GM19467 (cell line): ENCODE results near the gene TMEM223.
"Not testable (repeated sequence)": the region's sequence is repeated elsewhere in the genome, so short reads cannot be mapped to it uniquely, and the experiment has no call there.

ENCODE experiments used
- ATAC-seq: cut with Tn5 transposase; IDR thresholded peaks from one replicate; pipeline ENCODE4 v1.9.1; 2021; ENCODE audit warnings: mild to moderate bottlenecking, moderate library complexity; ENCODE audit not compliant: unreplicated experiment

Gene TMEM223, protein sequence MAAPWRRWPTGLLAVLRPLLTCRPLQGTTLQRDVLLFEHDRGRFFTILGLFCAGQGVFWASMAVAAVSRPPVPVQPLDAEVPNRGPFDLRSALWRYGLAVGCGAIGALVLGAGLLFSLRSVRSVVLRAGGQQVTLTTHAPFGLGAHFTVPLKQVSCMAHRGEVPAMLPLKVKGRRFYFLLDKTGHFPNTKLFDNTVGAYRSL

DNA sequence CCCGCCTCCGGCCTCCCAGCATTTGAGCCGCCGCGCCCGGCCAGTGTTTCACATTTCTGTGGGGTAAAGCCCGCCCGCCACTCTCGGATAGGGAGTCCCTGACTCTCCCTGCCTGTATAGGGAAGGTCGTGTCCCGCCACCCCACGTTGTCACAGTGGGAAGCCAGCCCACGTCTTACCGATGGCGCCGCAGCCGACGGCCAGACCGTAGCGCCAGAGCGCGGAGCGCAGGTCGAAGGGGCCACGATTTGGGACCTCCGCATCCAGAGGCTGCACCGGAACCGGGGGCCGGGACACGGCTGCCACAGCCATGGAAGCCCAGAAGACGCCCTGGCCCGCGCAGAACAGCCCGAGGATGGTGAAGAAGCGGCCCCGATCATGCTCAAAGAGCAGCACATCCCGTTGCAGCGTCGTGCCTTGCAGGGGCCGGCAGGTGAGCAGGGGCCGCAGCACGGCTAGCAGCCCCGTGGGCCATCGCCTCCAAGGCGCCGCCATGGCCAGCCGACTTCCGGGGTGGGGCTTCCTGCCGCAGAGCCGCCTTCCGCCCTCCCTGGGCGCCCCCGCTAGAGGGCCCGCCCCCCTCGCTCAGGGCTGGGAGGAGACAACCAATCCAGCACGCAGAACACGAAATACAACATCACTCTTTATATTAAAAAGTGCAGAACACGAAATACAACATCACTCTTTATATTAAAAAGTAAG, at the start of gene TMEM223:
Gene TMEM223, minus strand, starts transcription at position 506 of the 701 bp plus-strand sequence. Its CDS starts 12 bp downstream, at position 494.
- peak; percentile 66 for ATAC-seq

GRCh38 chr11:62840721-62841360, 49.0 kb upstream of the TMEM223 start:
- not testable (repeated sequence) for ATAC-seq

GRCh38 chr11:62839050-62839945, 47.5 kb upstream of the TMEM223 start, which contains the start of gene WDR74:
Gene WDR74, minus strand, starts transcription at chr11:62839590. Its CDS starts 20 bp downstream, at chr11:62839570.
- peak; percentile 49 for ATAC-seq

DNA sequence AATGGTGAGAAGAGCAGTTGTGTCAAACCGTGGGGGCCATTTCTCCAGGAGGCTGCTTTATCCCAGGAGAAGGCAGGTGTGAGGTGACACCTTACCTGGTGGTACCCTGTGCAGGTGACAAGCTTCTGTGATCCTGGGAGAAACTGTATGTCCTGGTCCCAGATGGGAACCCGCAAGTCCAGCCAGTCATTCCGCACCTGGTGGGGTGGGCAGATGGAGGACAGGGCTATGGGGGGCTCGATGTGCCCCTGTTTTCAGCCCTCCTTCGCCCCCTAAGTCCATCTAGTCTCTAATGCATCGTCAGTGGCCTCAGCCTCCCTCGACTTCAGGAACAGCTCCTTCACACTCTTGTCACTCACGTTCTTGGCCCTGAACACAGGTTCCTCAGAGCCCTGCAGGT, 43.5 kb upstream of the TMEM223 start:
- ATAC-seq = no peak

DNA sequence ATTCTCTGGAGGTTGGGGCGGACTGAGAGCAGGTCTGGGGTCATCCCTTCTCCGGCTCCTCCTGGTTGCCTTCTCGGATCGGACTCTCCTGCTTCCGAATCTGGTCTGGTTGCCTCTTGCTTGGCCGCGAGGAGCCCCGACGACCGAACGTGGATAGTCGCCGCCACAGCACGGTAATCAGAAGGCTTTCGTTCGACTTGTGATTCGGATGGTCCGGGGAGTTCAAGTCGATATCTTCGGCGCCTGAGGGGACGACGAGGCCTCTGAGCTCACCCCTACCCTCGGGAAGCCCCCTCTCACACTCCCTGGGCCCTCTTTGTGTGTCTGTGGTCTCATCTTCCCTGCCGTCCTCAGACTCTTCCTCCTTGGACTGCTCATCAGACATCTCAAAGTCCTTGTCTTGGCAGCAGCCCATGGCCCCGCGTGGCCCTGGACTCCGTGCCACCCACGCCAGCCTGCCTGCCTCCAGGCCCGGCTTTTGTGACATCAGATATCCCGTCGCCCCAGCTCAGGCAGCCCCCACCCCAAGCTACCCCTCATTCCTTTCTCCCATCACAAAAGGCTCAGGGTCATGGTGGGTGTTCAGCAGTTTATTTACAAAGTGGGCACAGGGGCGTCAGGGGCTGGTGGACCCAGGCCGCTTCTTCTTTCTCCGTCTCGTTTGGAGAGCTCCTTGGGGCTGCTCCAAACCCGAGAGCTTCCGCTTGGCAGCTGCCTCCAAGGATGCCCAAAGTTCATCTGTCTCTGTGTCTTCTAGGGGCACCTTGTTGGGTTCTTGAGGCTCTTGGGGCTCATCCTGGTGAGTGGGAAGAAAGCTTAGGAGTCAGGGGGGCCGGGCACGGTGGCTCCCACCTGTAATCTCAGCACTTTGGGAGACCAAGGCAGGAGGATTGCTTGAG, 40.8 kb upstream of the TMEM223 start, which contains the start of gene TEX54:
Gene TEX54, minus strand, starts transcription at position 506 of the 899 bp plus-strand sequence.
- ATAC-seq = no peak

DNA sequence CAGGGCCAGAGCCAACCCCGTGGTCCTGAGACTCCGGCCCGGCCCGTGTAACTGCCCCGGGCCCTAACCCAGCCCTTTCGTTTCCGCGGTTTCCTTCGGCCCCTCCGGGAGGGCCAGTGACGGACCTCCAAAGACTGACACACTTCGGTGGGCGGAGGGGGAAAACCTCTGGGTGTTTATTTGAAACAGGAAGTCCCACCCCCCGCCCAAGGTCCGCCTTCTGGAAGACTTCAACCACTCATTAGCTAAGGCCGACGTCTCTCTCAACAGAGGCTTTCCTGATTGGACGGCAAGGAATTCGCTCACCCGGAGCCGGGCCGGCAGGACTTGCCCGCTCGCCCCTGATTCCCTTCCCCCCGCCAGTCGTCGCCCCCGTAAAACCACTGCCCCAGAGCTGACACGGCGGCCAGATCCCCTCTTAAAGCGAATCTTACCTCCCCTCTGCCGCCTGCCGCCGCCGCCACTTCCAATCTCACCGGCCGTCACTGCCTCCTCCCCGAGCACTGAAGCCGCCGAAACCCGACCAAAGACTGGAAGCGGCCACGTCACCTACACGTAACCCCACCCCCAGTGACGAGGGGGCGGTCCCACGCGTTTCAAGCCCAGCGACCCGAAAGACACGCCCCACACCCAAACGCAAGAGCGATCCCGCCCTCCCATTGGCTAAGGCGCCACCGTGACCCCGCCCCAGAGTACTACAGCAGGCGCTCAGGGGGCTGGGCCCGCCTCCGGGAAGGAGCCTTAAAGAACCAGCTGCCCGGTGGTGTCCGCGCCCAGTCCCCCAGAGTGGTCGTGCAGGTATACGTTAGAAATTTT, 39.9 kb upstream of the TMEM223 start, which contains the start of gene STX5:
Gene STX5, minus strand, starts transcription at position 532 of the 816 bp plus-strand sequence. CDS start 808 bp downstream, outside the sequence.
- peak; percentile 76 for ATAC-seq

- no peak for ATAC-seq
These were observed 39.2 kb upstream of the TMEM223 start for GRCh38 chr11:62830904-62831519.

DNA sequence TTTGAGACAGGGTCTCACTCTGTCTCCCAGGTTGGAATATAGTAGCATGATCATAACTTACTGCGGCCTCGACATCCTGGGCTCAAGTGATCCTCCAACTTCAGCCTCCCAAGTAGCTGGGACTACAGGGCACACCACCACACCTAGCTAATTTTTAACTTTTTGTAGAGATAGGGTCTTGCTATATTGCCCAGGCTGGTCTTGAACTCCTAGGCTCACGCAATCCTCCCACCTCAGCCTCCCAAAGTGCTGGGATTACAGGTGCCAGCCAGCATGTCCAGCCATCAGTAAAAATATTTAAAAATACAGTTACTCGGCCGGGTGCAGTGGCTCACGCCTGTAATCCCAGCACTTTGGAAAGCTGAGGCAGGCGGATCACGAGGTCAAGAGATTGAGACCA, 36.3 kb upstream of the TMEM223 start:
- not testable (repeated sequence) for ATAC-seq

DNA sequence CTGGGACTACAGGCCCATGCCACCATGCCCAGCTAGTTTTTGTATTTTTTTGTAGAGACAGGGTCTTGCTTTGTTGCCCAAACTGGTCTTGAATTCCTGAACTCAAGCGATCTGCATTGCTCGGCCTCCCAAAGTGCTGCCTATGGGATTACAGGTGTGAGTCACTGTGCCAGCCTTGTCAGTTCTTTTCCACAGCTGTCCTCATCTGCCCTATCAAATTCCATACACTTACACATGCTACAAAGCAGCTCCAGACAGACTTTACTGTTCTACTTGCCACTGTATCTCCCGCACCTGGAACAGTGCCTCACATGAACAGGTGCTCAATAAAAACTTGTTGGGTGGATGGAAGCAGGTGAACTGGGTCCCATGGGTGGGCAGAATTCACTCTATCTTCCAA, 31.9 kb upstream of the TMEM223 start:
- no peak for ATAC-seq

- ATAC-seq = no peak
These were observed 25.3 kb upstream of the TMEM223 start for GRCh38 chr11:62817129-62817528.

DNA sequence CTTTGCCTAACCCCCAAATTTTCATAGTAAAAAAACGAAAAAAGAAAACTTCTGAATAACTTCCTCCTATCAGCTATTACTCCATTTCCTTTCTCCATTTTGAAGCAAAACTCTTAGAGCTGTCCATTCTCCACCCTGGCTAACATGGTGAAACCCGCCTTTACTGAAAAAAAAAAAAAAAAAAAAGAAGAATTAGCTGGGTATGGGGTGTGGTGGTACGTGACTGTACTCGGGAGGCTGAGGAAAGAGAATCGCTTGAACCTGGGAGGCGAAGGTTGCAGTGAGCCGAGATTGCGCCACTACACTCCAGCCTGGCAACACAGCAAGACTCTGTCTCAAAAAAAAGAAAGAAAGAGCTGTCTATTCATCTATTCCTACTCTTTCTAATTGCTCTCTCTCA, 24.8 kb upstream of the TMEM223 start:
- ATAC-seq = no peak

- no peak for ATAC-seq
These were observed 19.9 kb upstream of the TMEM223 start for GRCh38 chr11:62811659-62812058.

DNA sequence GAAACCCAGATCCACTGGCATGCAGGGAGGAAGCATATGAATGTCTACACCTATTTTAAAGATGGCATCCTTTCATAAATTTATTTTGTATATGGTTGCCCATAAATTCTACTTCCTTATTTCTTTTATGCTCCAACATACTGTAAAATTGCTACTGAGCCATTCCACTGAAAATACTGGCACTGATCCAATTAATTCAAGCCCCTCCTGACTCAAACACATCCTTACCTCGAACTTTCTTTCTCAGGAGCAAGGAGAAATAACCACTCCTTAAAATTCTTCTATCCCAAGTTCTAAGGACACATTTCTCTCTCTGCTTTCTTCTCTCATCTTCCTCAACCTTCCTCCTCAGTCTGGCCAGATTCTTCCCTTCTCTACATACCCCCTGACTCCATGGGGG, 18.9 kb upstream of the TMEM223 start:
- ATAC-seq = no peak

- ATAC-seq = no peak
These were observed 14.9 kb upstream of the TMEM223 start for GRCh38 chr11:62806611-62807121.

DNA sequence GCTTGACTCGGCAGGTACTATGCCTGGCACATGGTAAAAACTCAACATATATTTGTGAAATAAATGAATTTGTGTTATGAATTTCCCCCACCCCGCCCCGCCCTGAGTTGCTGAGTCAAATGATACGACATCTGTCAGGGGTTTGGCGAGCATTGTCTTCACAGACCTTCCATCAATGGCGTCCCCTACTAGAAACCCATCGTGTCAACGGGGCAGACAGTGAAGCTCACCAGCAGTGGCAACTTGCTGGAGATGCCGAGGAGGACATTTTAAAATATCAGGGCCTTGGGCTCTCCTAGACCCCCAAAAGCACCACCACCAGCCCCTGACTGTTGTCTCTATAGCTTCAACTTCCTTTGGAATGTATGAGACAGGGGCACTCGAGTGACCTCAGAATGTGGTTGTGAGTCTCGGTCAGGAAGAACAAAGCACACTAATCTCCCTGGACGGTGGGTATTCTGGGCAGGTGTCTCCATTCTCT, 14.2 kb upstream of the TMEM223 start:
- no peak for ATAC-seq

DNA sequence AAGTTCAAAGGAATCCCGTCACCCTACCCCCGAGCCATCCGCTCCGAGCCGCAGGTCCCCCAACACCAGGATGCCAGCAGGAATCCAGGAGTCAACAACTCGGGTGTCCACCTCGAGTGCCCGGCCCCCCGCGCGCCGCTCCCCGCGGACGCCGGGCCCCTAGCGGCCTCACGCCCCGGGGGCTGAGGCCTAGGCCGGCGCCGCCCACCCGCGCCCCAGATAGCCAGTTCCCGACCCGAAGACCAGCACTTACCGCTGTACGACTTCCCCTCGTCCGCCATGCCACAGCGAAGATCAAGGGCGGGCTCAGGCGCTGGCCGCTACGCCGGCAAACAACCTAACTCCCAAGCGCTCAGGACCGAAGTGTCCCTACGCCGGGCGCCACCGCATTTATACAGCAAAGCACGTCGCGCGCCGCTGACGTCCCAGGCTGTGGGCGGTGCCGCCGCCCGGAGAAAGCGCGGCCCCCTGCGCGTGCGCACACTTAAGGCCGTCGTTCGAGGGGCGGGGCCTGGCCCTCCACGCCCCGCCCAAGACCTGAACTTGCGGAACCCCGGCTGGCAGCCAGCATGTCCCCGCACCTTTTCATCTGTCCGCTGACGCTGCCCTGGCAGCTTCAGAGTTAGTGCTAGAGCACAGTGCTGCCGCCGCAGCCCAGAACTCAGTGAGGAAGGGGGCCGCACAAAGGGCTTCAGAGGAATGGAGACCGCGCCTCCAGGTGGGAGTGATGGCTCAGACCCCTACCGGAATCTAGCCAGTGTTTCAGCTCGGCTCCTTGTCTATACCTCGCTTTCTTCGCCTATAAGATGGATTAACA, 13.5 kb upstream of the TMEM223 start, which contains the start of gene NXF1:
Gene NXF1, minus strand, starts transcription at position 365 of the 817 bp plus-strand sequence. Its CDS starts 84 bp downstream, at position 281.
- peak; percentile 77 for ATAC-seq
